AG10803 (cell line): ENCODE data around the gene IGHMBP2.
A peak's percentile ranks its signal among the peaks of the same experiment; 100 is the strongest.

ENCODE experiments used
- DNase-seq: peaks from one replicate; pipeline ENCODE4 v3.0.0; 2010; ENCODE audit warnings: low read depth
- H3K4me3 ChIP-seq: 2 replicates; pipeline ENCODE4 v1.5.1; 2011; ENCODE audit warnings: mild to moderate bottlenecking, low read length, control low read depth
- CTCF ChIP-seq: conservative IDR thresholded peaks from 2 replicates; pipeline ENCODE4 v1.5.1; 2011; ENCODE audit warnings: mild to moderate bottlenecking, low read length, control low read depth, inconsistent platforms

The IGHMBP2 gene

GRCh38 chr11:68863553-68864265 lies 40.0 kb upstream of the IGHMBP2 start:
- DNase-seq: no peak
- H3K4me3 ChIP-seq: no peak overlapping the region
- TF ChIP-seq CTCF: no peak

GRCh38 chr11:68865241-68865640 lies 38.5 kb upstream of the IGHMBP2 start:
- no peak for DNase-seq
- H3K4me3 ChIP-seq: no peak overlapping the region
- TF ChIP-seq CTCF: no peak

- no peak for TF ChIP-seq CTCF
- DNase-seq: no peak
- no peak overlapping the region for H3K4me3 ChIP-seq
Observed at GRCh38 chr11:68867066-68867465, 36.6 kb upstream of the IGHMBP2 start.

GRCh38 chr11:68868221-68868835 lies 35.4 kb upstream of the IGHMBP2 start:
- TF ChIP-seq CTCF: no peak
- DNase-seq: no peak
- no peak overlapping the region for H3K4me3 ChIP-seq

- H3K4me3 ChIP-seq: peak overlapping the region; percentile 49
- no peak for DNase-seq
- TF ChIP-seq CTCF: peak; percentile 31
Observed at GRCh38 chr11:68870470-68870869, 33.2 kb upstream of the IGHMBP2 start.

- H3K4me3 ChIP-seq: no peak overlapping the region
- TF ChIP-seq CTCF: no peak
- DNase-seq: peak; percentile 38
Observed at GRCh38 chr11:68872216-68873003, 31.3 kb upstream of the IGHMBP2 start.
